C4-2B (cell line): Measurements from ENCODE around the gene CDC42BPA.

Experiments used
- ZFX ChIP-seq: fragments of 450-650 bp; IDR thresholded peaks from 2 replicates; pipeline ENCODE4 v1.6.1; 2017
- TF ChIP-seq, protein P1 (sequence below): fragments of 450-650 bp; conservative IDR thresholded peaks from 2 replicates; pipeline ENCODE4 v1.5.1; 2017; ENCODE audit warnings: mild to moderate bottlenecking

DNA sequence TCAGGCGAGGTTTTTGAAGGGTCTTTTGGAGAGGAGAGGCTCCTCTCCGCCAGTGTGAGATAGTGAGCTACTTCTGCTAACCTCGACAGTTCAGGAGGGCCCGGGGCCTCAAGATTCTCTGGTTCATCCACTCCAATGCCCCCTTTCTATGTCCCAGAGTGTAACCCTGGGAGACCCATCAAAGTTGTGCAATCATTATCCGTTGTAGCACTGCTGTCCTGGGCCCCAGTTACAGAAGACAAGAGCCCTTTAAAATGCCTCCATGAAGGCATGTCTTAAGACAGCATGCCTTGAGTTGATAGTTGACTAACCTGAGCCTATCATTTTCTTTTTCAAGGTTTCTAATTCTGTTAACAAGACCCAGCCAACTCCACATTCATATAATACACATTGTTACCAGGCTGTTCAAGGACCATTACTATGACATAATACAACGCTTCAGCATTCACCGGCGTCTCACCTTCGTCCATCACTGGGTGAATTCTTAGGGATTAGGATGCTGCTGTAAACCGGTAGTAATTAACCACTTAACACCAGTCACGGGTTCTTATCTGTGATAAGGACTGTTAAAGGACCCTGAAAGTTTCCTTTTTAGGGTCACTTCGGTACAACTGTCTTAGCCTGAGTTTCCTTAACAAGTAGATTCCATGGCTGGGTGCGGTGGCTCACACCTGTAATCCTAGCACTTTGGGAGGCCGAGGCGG, 37.4 kb upstream of the CDC42BPA start:
- no peak for TF ChIP-seq ZFX
- TF ChIP-seq, protein P1, sequence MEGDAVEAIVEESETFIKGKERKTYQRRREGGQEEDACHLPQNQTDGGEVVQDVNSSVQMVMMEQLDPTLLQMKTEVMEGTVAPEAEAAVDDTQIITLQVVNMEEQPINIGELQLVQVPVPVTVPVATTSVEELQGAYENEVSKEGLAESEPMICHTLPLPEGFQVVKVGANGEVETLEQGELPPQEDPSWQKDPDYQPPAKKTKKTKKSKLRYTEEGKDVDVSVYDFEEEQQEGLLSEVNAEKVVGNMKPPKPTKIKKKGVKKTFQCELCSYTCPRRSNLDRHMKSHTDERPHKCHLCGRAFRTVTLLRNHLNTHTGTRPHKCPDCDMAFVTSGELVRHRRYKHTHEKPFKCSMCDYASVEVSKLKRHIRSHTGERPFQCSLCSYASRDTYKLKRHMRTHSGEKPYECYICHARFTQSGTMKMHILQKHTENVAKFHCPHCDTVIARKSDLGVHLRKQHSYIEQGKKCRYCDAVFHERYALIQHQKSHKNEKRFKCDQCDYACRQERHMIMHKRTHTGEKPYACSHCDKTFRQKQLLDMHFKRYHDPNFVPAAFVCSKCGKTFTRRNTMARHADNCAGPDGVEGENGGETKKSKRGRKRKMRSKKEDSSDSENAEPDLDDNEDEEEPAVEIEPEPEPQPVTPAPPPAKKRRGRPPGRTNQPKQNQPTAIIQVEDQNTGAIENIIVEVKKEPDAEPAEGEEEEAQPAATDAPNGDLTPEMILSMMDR: no peak
